IPS-NIHi7 (cell line): ENCODE results near the gene ALOX15.
"Not testable (repeated sequence)": the region's sequence is repeated elsewhere in the genome, so short reads cannot be mapped to it uniquely, and the experiment has no call there.

ENCODE experiments used
- DNase-seq: peaks from one replicate; pipeline ENCODE4 v3.0.0; 2012; ENCODE audit warnings: mixed read lengths; ENCODE audit errors: extremely low spot score

The ALOX15 gene

GRCh38 chr17:4648741-4649140 lies 7.3 kb upstream of the ALOX15 start:
- no peak for DNase-seq

DNA sequence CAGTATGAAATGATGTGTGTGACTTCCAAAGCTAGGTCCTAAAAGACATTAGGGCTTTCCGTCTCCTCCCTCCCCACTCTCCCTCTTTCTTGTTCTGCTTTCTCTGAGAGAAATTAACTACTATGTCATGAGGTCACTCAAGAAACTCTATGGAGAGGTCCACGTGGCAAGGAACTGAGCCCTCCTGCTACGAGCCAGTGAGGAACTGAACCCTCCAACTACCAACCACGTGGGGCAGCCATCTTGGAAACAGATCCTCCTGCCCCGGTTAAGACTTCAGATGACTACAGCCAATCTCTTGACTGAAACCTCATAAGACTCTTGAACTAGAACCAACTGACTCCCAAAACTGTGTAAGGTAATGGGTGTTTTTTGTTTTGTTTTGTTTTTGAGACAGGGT lies 4.2 kb upstream of the ALOX15 start:
- DNase-seq, result no peak

DNA sequence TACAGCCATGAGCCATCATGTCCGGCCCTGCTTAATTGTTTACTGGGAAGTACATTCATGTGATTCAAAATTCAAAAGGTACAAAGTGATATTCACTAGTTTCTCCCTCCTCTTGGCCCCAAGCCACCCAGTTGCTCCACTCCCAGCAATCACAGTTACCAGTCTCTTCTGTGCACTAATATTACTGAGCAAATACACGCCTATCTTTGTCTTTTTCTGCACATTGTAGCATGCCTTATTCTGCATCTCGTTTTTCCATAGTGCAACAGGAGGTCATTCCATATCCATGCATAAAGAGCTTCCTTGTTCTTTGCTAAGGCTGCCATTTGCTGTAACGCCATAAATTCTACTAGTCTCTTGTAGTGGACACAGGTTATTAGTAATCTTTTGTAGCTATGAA lies 2.2 kb upstream of the ALOX15 start:
- no peak for DNase-seq

DNA sequence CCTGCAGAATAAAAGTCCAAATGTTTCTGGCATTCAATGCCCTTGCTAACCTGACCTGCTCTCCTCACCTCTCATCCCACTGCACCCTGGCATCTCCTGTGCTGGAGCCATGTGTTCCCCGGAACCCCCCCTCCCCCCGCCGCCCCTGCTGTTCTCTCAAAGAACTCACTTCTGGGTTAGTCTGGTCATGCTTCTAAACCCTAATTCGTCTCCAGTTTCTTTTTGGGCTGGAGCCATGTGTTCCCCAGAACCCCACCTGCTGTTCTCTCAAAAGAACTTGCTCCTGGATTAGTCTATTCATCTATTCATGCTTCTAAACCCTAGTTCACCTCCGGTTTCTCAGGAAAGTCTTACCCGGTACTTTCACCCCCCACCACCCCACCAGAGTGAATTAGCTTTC lies 808 bp upstream of the ALOX15 start:
- DNase-seq, result no peak

- not testable (repeated sequence) for DNase-seq
These were observed 799 bp downstream of the ALOX15 start for GRCh38 chr17:4640569-4641188.

DNA sequence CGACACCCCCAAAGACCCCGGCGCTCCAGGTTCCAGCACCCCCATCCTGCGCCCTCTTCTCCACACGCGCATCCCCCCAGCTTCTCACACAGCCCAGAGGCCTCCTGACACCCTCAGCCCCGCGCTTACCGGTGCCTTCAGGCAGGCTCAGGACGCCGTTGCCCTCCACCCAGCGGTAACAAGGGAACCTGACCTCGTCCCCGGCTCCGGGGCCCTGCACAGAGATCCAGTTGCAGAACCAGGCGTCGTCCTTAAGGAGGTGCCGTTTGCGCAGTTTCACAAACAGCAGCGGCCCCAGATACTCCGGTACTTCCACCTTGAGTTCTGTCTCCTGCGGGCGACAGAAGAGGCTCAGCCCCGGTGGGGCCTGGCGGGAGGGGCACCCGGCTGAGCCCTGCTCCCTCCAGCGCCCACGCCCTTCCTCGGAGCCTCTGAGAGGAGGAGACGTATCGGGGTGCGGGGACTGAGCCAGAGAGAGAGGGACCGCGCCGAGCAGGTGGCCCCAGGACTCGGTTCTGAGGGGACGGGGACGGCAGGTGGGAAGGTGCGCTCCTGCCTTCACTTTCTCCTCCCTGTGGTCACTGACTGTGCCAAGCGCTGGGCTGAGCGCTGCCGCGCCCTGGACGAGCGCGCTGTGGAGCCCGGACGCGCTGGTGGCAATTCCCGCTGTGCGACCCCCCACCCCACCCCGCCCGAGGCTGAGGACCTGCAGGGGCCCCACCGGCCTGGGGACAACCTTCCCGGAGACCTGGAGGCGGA lies 2.0 kb downstream of the ALOX15 start:
- DNase-seq, result peak; percentile 55

DNA sequence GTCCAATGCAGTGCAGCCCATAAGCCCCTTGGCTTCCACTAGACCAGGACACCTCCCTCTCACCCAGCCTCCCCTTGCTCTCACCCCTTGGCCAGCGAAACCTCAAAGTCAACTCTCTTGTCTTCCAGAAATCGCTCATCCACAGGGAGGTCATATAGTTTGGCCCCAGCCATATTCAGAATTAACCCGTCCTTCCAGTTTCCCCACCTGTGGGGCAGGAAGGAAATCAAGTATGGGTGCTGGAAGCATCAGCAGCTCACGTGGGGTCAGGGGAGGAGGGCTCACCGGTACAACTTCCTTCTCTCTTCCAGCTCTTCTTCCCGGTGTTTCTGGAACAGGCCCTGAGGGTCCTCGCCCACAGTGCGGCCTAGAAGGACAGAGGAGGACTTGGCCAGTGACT lies 2.7 kb downstream of the ALOX15 start:
- not testable (repeated sequence) for DNase-seq

- no peak for DNase-seq
These were observed 4.9 kb downstream of the ALOX15 start for GRCh38 chr17:4636474-4637100.

DNA sequence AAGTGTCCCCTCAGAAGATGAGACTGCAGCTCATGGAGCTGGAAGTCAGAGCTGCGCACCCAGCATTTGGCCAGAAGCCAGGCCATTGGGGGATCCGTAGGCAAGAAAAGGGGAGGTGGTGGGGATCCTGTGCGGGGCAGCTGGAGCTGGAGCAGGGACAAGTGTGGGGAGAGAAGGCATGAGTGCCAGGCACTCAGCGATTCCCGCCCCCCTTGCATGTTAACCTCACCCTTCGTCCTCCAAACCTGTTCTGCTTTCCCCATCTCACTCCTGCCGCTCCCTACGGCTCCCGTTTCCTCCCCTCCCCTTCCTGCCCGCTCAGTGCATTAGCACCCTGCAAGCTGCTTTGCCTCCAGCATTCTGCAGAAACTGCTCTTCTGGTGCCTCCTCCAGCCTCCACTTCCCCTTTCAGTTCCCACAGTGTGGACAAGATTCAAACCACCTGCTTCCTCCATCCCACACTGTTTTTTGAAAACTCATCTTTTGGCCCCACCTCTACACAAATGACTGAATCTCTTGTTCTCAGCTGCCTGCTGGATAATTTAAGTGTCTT lies 5.6 kb downstream of the ALOX15 start:
- DNase-seq, result no peak

DNA sequence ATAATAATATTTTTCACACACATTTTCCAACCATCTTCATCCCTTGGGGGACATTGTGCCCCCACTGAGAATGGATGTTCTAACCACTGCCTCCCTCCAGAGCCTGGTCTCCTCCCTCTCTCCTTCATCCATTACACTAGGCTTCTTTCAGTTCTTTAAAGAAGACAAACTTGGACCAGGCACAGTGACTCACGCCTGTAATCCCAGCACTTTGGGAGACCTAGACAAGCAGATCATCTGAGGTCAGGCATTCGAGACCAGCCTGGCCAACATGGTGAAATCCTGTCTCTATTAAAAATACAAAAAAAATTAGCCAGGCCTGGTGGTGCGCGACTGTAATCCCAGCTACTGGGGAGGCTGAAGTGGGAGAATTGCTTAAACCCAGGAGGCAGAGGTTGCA lies 6.5 kb downstream of the ALOX15 start:
- no peak for DNase-seq

DNA sequence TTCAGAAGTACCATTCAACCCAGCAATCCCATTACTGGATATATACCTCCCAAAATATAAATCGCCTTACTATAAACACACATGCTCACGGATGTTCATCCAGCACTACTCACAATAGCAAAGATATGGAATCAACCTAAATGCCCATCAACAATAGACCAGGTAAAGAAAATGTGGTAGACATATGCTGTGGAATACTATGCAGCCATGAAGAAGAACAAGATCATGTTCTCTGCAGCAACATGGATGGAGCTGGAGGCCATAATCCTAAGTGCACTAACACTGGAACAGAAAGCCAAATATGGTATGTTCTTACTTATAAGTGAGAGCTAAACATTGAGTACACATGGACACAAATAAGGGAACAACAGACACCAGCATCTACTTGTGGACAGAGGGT lies 7.8 kb downstream of the ALOX15 start:
- DNase-seq, result no peak

- DNase-seq, result no peak
These were observed 8.9 kb downstream of the ALOX15 start for GRCh38 chr17:4632581-4632920.

DNA sequence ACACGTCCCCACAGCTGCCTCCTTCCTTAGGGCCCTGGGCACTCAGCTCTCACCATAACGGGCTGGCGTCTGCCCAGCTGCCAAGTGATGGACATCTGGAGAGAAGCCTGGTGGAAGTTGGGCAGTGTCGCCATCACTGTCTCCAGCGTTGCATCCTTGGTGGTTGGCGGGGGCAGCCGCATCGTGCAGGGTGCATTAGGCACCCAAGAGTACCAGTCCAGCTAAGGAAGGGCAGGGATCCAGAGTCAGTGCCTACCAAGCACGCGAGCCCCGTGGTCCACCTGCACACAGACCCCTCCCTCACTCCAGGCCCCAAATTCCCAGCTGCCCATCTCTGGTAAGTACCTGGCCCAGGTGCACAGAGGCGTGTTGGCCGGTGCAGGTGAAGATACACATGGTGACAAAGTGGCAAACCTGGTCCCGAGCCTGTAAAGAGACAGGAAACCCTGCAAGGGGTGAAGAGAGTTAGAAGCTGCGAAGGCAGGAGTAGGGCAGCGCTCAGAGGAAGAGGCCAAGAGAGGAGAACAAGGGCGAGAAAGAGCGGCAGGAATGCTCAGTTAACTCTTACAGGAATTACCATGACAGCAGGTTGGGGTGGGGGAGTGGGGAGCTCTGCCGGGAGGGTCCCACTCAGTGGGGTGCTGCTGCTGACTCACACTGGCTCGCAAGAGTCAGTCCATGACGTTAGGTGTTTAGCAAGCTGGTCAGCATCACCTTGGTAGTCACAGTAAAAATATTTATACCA lies 9.5 kb downstream of the ALOX15 start:
- DNase-seq, result peak; percentile 55

- DNase-seq, result no peak
These were observed 10.0 kb downstream of the ALOX15 start for GRCh38 chr17:4631431-4631830.

- no peak for DNase-seq
These were observed 14.7 kb downstream of the ALOX15 start for GRCh38 chr17:4626734-4627256.

- no peak for DNase-seq
These were observed 16.3 kb downstream of the ALOX15 start for GRCh38 chr17:4625181-4625617.

GRCh38 chr17:4624451-4624911 lies 17.0 kb downstream of the ALOX15 start:
- DNase-seq, result not testable (repeated sequence)

- no peak for DNase-seq
These were observed 18.2 kb downstream of the ALOX15 start for GRCh38 chr17:4623249-4623648.

- DNase-seq, result no peak
These were observed 19.1 kb downstream of the ALOX15 start for GRCh38 chr17:4622375-4622774.

DNA sequence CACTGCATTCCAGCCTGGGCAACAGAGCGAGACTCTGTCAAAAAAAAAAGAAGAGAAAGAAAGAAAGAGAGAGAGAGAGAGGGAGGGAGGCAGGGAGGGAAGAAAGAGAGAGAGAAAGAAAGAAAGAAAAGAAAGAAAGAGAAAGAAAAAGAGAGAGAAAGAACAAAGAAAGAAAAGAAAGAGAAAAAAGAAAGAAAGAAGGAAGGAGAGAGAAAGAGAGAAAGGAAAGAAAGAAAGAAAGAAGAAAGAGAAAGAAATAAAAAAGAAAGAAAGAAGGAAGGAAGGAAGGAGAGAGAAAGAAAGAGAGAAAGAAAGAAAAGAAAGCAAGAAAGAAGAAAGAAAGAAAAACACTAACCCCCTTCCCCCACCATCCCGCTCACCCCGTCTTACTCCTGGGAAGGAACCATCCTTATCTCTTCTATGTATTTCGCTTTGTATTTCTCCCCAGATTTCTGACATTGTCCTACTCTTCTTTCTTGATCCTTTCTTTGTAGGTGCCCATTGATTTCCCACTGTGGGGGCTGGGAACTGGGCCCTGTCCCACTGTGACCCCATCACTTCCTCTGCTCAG lies 20.9 kb downstream of the ALOX15 start:
- DNase-seq, result no peak

- peak; percentile 29 for DNase-seq
These were observed 23.7 kb downstream of the ALOX15 start for GRCh38 chr17:4617590-4618351.
